GM21529 (cell line): ENCODE measurements around the gene ORM2.
A peak's percentile ranks its signal among the peaks of the same experiment; 100 is the strongest.
"Not testable (repeated sequence)": the region's sequence is repeated elsewhere in the genome, so short reads cannot be mapped to it uniquely, and the experiment has no call there.

ENCODE experiments used
- ATAC-seq: cut with Tn5 transposase; IDR thresholded peaks from one replicate; pipeline ENCODE4 v1.9.1; 2021; ENCODE audit not compliant: unreplicated experiment

Gene ORM2

DNA sequence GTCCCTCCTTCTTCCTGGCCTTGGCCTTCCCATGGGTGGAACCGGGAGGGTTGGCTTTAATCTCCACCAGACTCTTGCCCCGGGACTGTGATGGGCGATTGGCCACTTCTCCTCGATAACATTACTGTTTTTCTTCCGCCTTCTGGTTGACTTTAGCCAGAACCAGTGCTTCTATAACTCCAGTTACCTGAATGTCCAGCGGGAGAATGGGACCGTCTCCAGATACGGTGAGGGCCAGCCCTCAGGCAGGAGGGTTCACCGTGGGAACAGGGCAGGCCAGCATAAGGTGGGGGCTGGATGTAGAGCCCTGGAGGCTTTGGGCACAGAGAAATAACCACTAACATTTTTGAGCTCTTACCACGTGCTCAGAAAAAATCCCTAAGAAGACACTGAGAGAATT, 967 bp downstream of the ORM2 start:
- ATAC-seq: no peak

DNA sequence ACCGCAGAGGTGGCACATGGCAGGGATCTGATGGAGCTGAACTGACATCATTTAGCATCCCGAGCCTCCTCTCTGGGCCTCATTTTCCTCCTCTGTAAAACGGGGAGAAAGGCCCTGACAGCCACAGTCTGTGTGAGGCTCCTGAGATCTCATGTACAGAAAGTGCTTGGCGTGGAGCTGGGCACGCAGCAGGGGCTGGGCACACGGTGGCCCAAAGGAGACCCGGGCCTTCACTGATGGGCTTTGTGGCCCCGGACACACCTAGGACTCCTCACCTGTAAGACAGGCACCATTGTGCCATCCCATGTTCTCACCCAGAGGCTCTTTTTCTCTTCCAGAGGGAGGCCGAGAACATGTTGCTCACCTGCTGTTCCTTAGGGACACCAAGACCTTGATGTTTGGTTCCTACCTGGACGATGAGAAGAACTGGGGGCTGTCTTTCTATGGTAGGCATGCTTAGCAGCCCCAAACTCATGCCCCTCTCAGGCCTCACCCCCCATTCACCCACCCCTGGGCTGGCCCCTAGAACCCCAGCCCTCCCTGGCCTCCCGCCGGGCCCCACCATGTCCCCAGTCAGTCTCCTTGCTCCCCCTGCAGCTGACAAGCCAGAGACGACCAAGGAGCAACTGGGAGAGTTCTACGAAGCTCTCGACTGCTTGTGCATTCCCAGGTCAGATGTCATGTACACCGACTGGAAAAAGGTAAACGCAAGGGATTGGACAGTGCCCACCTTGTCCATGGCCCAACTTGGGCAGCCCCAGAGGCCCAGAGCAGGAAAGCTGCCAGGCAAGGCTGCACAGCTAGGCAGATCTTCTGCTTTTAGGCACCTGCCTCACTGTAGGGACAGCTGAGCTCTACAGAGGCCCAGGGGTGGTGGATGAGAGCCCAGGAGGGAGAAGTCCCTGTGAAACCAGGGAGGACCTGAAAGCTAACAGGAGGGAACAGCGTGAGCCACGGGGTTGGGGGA, 1.8 kb downstream of the ORM2 start:
- ATAC-seq: not testable (repeated sequence)

DNA sequence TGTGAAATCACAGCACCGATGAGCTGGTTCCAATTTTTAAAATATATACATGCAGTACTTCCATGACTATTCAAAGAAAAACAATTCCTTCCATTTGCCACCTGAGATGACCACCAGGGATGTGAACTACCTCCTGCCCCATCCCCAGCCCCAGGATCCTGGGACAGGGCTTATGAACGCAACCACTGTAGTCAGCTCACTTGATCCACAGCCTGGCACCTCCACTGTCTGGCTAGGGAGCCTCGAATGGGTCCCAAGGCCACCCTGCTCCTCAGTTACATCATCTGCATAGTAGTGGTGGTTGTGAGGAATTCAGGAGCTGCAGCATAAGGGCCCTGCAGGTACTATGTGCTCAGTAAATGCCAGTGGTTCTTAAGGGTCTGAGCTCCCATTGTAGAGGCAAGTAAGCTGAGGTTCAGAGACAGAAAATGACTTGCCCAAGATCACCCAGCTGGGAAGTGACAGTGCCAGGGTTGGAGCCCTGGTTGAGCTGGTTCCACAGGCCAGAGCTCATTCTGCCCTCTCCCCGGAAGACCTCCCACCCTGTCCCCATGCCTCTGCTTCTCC, 2.9 kb downstream of the ORM2 start:
- ATAC-seq: not testable (repeated sequence)

DNA sequence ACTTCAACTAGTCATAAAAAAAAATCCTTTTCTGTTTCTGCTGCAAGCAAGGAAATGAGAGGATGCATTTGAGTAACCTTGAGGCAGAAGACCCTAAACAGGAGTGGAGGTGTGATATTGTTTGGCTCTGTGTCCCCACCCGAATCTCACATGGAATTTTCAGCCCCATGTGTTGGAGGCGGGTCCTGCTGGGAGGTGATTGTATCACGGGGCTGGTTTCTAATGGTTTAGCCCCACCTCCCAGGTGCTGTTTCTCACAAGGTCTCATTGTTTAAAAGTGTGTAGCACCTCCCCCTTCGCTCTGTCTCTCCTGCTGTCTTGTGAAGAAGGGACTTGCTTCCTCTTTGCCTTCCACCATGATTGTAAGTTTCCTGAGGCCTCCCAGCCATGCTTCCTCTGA, 4.0 kb downstream of the ORM2 start:
- not testable (repeated sequence) for ATAC-seq

DNA sequence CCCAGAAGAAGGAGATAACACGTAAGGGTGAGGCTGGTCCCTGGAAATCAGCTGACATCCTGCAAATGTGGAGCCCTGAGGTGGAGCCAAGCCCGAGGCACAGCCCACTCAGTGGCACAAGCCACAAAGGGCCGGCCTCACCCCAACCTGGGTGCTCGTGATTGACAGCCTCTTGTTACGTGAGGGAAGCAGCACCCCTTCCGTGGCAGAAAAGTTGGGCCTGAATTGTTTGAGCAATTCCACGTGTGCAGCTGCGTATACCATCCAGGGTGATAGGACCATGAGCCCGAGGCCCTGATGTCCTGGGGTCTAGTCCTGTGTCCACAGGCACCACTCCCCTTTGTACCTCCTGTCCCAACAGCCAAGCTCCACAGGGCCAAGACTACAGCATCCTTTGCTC, 4.8 kb downstream of the ORM2 start:
- ATAC-seq: no peak

DNA sequence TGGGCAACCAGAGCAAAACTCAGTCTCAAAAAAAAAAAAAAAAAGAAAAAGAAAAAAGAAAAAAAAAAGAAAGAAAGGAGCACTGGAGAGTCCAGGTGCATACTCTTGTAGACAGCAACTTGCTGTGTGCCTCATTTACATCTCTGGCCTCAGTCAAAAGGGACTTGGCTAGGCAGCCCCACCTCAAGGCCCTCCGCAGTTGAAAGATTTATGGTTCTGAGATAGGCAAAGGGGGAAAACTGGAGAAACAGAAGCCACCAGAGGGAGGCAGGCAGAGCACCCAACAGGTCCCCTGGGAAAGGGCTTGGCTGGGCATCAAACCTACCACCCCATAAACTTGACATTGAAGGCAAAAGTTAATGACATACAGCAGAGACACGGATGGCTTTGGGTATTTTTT, 6.1 kb downstream of the ORM2 start:
- no peak for ATAC-seq

DNA sequence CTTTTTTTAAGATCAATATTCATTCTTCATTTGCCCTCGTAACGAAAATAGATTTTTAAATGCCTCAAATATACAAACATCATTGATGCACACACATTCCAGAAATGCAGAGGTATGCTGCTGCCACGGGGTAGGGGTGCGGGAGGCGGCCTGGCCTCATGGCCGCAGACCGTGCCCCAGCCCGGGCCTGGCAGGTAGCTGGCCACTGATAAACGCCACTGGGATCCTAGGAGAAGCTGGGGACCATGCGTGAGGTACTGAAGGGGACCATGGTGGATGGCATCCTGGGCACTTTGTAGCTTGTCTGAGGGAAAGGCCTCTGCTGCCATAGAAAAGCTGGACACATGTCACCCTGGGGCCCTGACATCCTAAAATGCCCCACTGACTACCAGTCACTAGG, 6.5 kb downstream of the ORM2 start:
- no peak for ATAC-seq

DNA sequence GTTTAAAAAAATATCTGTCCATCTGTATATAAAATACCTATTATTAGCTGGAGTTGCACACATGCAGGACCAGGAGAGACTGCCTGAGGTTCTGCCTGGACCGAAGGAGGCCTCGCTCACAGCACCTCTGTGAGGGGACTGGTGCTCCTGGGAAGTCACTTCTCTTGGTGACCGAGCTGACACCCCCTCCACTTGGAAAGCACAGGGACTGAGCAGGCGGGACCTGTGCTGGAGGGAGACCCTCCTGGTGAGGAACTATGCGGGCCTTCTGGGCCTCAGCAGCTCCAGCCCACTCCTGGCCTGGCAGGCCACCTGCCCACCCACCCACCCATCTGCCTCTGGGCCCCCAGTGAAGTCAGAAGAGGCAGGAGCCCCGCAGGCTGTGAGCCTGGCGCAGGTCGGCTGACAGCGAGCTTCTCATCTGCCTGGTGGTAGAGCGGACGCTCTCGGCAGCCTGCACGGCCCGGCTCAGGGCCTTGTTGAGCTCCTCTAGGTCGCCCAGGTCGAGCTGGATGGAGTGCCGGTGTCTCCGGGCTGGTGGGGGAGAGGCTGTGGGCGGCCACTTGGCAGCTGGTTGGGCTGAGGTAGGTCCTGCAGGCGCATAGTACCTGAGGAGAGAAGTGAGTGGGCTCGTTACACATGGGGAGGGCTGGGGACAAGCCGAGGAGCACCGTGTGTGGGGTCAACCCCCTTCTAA, 7.2 kb downstream of the ORM2 start:
- ATAC-seq: no peak

DNA sequence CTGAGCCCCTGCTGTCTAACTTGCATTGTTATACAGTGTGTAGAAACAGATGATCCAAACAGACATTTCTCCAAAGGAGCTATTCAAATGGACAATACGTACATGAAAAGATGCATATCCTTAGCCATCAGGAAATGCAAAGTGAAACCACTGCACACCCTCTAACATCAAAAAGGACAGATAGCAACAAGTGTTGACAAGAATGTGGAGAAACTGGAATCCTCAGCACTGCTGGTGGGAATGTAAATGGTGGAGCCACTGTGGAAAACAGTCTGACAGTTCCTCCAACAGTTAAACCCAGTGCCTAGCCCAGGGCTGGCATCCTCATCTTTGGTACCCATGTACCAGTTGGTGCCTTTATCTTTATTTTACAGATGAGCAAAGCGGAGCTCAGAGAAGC, 8.5 kb downstream of the ORM2 start:
- no peak for ATAC-seq

DNA sequence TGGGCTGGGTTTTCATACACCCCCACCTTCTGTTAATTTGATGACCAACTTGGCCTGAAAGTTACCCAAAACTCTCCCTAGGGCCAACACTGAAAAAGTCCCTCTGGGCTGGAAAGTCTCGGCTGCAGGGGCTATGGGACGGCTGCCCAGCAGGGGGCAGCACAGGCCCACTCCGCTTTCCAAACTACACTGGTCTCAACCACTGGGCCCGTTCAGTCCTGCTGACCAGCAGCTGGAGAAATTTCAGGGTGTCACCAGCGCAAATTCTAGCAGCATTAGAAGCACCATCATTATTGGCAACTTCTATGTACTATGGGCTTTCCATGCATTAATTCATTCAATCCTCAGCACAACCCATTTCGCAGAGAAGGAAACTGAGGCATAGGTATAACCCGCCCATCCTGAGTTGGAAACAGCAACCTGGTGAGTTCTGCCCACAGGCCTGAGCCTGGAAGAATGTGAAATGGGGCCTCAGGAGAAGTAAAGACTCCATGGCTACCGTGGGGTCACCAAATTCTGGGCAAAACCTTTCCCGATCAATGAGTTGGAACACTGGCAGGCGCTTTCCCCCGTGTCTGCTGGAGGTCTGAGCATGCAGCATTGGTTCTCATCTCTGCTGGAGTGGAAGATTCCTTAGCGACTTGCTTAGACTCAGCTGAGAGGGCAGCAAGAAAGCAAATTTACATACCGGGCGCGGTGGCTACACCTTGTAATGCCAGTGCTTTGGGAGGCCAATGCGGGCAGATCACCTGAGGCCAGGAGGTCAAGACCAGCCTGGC, 9.7 kb downstream of the ORM2 start:
- ATAC-seq: peak; percentile 77

DNA sequence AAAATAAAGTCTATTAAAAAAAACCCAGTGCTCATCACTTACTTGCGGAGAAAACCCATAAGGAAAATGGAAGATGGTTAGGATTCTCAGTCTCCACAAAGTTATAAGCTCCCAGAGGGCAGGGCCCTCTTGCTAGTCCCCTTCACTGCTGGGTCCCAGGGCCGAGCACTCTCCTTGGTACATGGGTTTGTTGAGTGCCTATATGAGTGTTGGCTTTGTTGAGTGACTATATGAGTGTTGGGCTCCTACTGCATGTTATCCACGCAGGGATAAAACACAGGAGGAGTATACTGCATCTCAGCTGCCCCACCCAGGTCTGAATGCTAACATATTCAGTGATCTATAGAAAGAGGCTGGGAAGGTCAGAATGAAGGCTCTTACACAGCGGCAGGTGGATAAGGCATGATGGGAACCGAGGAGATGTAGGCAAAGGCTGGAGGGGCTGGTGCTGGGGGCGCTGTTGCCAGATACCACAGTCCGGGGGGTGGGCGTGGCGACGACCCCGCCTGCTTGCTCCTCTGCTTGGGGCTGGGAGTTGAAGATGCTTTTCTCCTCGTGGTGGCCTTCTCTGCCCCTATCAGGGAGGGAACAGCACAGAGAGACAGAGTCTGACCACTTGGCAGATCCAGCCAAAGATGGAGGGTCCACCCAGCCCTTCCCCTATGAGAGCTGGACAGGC, 11.6 kb downstream of the ORM2 start:
- ATAC-seq: no peak

DNA sequence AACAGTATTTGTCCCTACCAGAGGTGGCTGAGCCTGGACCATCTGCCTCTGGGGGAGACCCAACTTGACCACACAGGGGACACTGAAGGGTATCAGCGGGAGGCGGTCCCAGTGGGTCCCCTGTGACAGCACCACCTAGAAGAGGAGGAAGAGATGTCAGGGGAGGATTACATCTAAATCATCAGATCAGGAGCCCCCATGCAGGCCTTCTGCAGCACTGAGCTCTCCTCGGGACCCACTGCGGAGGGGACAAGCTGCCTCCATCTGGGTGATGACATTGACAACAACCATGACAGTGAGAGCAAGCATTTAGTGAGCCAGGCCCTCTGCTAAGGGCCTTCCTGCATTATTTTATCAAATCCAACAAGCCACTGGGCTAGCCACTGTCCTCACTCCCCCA, 12.3 kb downstream of the ORM2 start:
- ATAC-seq: no peak

DNA sequence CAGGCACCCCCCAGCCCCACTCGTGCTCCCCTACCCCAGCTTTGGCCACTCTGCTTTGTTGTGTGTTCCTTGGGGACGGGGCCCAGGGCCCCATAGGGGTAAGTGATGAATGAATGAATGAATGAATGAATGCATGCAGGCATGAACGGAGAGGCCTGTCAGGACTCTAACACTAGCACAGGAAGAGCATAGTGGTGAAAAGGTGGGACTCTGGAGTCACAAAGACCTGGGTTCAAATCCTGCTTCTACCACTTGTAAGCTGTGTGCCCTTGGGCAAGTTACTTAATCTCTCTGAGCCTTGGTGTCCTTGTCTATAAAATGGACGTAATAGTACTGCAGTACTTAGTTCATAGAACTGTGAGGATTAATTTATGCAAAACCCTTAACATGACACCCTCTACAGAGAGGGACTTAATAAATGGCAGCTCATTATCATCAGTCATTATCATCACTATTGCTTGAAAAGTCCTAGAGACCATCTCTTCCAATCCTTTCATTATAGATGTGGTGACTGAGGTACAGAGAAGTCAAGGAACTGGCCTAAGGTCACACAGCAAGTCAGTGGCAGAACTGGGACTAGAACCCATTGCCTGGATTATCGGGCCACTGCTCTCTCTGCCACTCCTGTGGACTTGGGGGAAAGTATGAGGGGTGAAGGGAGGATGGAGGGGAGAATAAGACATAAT, 13.2 kb downstream of the ORM2 start:
- ATAC-seq: no peak

DNA sequence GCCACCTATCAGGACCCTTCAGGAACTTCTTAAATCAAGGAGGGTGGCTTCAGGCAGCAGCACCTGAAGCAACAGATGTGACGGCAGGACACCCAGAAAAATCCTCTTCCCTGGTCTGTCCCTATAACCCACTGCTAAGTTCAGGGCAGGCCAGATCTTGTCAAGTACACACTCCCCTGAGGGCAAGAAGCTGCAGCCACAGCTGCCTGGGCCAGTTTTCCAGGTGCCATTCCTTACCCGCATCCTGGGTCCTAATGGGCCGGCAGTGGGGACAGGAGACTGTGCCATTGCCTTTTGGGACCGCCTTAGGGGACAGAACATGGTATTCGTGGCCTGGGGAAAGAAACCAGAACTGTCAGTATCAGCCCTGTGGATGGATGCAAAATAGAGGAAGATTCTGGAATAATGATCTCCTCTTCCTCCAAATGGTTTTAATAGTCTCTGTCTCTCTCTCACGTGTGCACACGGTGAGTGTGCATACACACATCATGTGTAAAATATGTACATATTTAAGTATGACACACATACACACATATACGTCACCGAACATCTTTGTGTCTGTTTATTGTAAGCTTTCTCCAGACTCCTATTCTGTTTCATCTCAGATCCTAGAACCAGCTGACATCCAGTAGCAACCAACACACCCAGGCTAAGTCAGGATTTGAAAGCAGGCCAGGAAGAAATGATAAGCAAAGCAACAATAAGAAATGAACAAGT, 14.0 kb downstream of the ORM2 start:
- ATAC-seq: no peak

DNA sequence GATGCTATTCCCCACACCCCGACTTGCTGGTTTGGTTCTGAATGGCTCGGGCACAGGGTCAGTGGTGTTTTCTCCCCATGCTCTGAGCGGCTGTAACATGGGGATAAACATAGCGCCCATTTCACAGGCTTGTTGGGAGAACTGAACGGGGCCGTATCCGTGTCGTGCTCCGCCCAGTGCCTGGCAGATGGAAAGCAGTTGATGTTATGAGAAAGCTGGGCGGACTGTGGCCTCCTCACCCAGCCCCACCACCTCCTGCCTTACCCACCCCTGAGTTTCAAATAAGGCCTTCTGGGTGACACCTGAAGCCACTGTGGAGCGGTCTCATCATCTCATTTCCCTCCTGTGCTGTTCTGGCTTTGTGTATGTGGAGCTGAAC, 14.5 kb downstream of the ORM2 start:
- ATAC-seq: no peak

DNA sequence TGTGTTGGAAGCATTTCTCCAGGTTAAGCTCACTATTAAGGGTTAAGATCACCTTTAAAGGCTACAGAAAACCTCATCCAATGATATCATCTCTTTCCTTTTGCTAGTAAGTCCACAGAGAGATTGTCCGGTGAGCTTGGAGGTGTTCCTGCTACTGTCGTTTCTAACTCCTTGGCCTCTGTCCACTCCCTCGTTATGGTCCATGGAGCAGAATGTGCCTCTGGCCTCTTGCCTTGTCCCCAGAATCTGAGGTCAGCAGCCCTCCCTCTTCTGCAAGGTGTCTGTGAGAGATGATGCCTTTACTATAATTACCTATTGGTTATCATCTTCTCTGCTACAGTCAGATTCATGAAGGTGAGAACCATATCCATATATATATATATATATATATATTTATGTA, 15.0 kb downstream of the ORM2 start:
- no peak for ATAC-seq

DNA sequence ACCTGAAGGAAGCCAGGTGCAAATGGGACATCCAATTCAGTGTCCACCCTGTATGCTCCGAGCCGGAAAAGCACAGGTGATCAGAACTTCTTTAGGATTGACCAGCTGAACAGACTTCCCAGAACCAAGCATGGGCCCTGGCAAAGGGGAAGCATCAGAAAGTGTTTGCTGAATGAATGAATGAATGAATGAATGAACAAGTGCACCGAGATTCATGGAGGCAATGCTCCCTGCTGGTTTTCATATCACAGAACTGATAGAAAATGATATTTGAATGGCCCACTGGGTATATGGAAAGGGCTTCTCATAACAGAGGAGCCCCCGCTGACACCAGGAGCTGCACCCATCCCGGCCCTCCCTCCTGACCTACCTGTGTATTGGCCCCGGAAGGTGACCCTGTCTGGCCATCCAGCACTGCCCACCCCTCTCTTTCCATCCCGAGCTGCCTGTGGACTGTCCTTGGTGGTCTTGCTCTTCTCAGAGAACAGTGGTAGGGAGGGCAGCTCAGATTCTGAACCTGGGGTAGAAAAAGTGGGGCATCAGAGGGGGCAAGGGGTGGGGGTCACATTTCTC, 15.9 kb downstream of the ORM2 start:
- no peak for ATAC-seq

DNA sequence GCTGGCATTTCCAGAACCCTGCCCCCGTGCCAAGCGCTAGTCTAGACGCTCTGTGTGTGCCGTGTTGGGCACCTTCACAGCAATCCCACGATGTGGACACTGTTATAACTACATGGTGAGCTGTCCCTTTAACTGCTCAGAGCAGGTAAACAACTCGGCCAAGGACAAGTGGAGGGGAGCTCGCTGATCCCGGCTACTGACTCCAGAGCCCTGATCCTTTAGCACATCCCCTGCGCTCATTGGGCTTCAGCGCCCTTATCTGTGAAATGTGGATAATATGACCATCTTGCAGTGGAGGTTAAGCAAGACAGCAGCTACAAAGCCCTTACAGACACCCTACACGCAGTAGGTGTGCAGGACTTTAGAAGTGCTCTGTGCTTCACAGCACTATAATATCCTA, 16.5 kb downstream of the ORM2 start:
- ATAC-seq: no peak

DNA sequence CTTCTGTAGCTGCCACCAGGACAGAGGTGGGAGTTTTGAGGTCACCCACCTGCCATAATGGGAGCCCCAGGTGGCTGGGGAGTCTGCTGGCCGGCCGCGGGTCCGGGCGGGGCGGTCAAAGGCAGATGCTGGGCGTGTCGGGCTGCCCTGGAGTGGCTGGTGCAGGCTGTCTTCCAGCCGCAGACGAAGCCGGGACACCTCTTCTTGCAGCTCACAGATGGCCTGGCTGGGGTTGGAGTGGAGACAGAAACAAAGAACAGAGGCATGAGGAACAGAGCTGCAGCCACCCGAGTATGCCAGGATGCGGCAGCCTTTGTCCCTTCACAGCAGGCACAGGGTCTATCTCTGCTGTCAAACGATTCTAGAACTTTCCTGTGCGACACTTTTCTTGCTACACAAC, 18.0 kb downstream of the ORM2 start:
- no peak for ATAC-seq
